ENCODE data around the gene IHH. TPM values are rescaled to one million over a fixed set of nuclear protein-coding genes. Genes with fewer than 3 reads are reported as not detected.

The IHH gene
- total and polyA plus RNA-seq, 9 of the 15 experiments (the other 6 are each of a cell fraction or from before 2014, with no cell fraction given) = 0.07 TPM; not detected in 8

GRCh38 chr2:219054956-219055903 lies 5.5 kb downstream of the IHH start (continued):
- TF ChIP-seq BRF1 (IDR thresholded peaks at IDR 0.05; ENCODE audit: borderline replicate concordance, extremely low read depth, insufficient read length) (no peak), ZNF785 (CRISPR knock-in tag; IDR thresholded peaks at IDR 0.05) (no peak), ZNF449 (CRISPR knock-in tag; IDR thresholded peaks at IDR 0.05) (no peak), RBM39 (optimal IDR thresholded peaks at IDR 0.05; ENCODE audit: low read depth, low read length) (no peak), SMARCB1 (IDR thresholded peaks at IDR 0.05; ENCODE audit: insufficient read length, low read depth) (no peak), ZNF134 (CRISPR knock-in tag; conservative IDR thresholded peaks at IDR 0.05) (no peak), EP400 (IDR thresholded peaks at IDR 0.05) (no peak), ZNF316 (IDR thresholded peaks at IDR 0.05) (no peak), RFX5 (IDR thresholded peaks at IDR 0.05; ENCODE audit: low read depth, low read length) (no peak), CHD7 (IDR thresholded peaks at IDR 0.05; ENCODE audit: low read depth, low read length) (no peak)
